H1 (cell line): Measurements from ENCODE around the gene CLIP3. TPM values are rescaled to one million over a fixed set of nuclear protein-coding genes. Genes with fewer than 3 reads are reported as not detected.

Source experiments
- CTCF ChIA-PET: fragments of 300-600 bp; sonication (Branson Sonifier 250); formaldehyde crosslinking; loops from one replicate; lab custom pipeline; 2021; ENCODE audit not compliant: partially characterized antibody; lab: Charles Lee
- POLR2A ChIA-PET: fragments of 300-600 bp; sonication (Branson Sonifier 250); formaldehyde crosslinking; loops from one replicate; lab custom pipeline; 2021; ENCODE audit warnings: inconsistent platforms; ENCODE audit not compliant: partially characterized antibody; lab: Charles Lee
- DNase-seq, 2 experiments: peaks; one replicate each; pipeline versions ENCODE4 v3.0.0 to v3.0.0-alpha.2; 2010 to 2022; ENCODE audit warnings: low spot score in 2 of 2, low read depth in 1 of 2, mixed read lengths in 1 of 2
- FAIRE-seq: peaks from 2 replicates; lab custom pipeline; 2011; peaks lifted over from hg19 to GRCh38; lab: Jason Lieb, UNC
- H2AFZ ChIP-seq: 2 replicates; pipeline ENCODE4 v1.8.1; 2012; ENCODE audit warnings: low read length, inconsistent platforms
- H2AK5ac ChIP-seq: 2 replicates; pipeline ENCODE4 v1.6.1; 2013; ENCODE audit warnings: low read depth, low read length
- H2BK120ac ChIP-seq: replicated peaks from 2 replicates; pipeline ENCODE3; 2013; ENCODE audit warnings: low read depth, low read length, inconsistent platforms
- H2BK12ac ChIP-seq: 2 replicates; pipeline ENCODE4 v1.6.1; 2013; ENCODE audit warnings: low read depth, low read length
- H2BK15ac ChIP-seq: 2 replicates; pipeline ENCODE4 v1.6.1; 2013; ENCODE audit warnings: low read length
- H2BK20ac ChIP-seq: 2 replicates; pipeline ENCODE4 v1.6.1; 2013; ENCODE audit warnings: low read length
- H2BK5ac ChIP-seq: 2 replicates; pipeline ENCODE4 v1.6.1; 2013; ENCODE audit warnings: low read depth, low read length
- H3K14ac ChIP-seq: 2 replicates; pipeline ENCODE4 v1.6.1; 2013; ENCODE audit warnings: inconsistent platforms; ENCODE audit not compliant: insufficient read length
- H3K18ac ChIP-seq: 2 replicates; pipeline ENCODE4 v1.6.1; 2013; ENCODE audit warnings: low read length; ENCODE audit errors: extremely low read depth
- H3K23ac ChIP-seq: 2 replicates; pipeline ENCODE4 v1.6.1; 2013; ENCODE audit warnings: inconsistent platforms; ENCODE audit not compliant: insufficient read length
- H3K23me2 ChIP-seq: 2 replicates; pipeline ENCODE4 v1.6.1; 2013; ENCODE audit warnings: low read depth, low read length
- H3K27ac ChIP-seq: 2 replicates; pipeline ENCODE4 v1.6.1; 2011; ENCODE audit warnings: low read depth, low read length, inconsistent platforms
- H3K27me3 ChIP-seq, 4 experiments: replicated peaks in 1 of 4; 1 replicate in 1 of 4; 2 replicates in 3 of 4; pipeline versions ENCODE4 v1.6.1 to v1.8.1; 2011 to 2013; ENCODE audit warnings: low read length in 3 of 4, mild to moderate bottlenecking in 3 of 4, inconsistent platforms in 2 of 4, mixed read lengths in 2 of 4, moderate library complexity in 1 of 4; ENCODE audit not compliant: control insufficient read depth in 3 of 4, insufficient read depth in 3 of 4; ENCODE audit errors: extremely low read depth in 1 of 4
- H3K36me3 ChIP-seq, 4 experiments: 2 replicates each; pipeline versions ENCODE4 v1.6.1 to v1.8.1; 2011 to 2013; ENCODE audit warnings: mild to moderate bottlenecking in 4 of 4, low read length in 3 of 4, moderate library complexity in 2 of 4, control low read depth in 1 of 4, inconsistent platforms in 1 of 4; ENCODE audit not compliant: insufficient read depth in 4 of 4, control insufficient read depth in 2 of 4
- H3K4ac ChIP-seq: replicated peaks from 2 replicates; pipeline ENCODE3; 2013; ENCODE audit warnings: low read length, low read depth, mixed read lengths, inconsistent platforms; ENCODE audit not compliant: insufficient read length
- H3K4me1 ChIP-seq, 4 experiments: replicated peaks in 1 of 4; 1 replicate in 1 of 4; 2 replicates in 3 of 4; pipeline versions ENCODE4 v1.6.1 to v1.8.1; 2011 to 2013; ENCODE audit warnings: low read length in 3 of 4, inconsistent platforms in 2 of 4, mixed read lengths in 1 of 4; ENCODE audit not compliant: insufficient read depth in 4 of 4, control insufficient read depth in 3 of 4
- H3K4me2 ChIP-seq, 2 experiments: 2 replicates each; pipeline versions ENCODE4 v1.6.1 to v1.8.1; 2011 to 2013; ENCODE audit warnings: low read depth in 2 of 2, low read length in 2 of 2, control low read depth in 1 of 2, inconsistent platforms in 1 of 2, mild to moderate bottlenecking in 1 of 2; ENCODE audit not compliant: insufficient read depth in 1 of 2
- H3K4me3 ChIP-seq, 4 experiments: fragments of 200-600, 300-600 bp in 1 of 4; sonication (generic), shearing (Covaris generic), sonication (Bioruptor Twin) in 1 of 4; 2 replicates each; pipeline versions ENCODE4 v1.5.1 to v1.8.1; 2011 to 2016; ENCODE audit warnings: low read length in 4 of 4, low read depth in 3 of 4, control low read depth in 2 of 4, inconsistent platforms in 2 of 4, mild to moderate bottlenecking in 2 of 4, mixed read lengths in 1 of 4, moderate library complexity in 1 of 4; ENCODE audit not compliant: insufficient read depth in 2 of 4; ENCODE audit errors: extremely low read depth in 1 of 4
- H3K56ac ChIP-seq: replicated peaks from 2 replicates; pipeline ENCODE3; 2013; ENCODE audit warnings: low read depth, mild to moderate bottlenecking, mixed read lengths, low read length, inconsistent platforms; ENCODE audit not compliant: insufficient read length
- H3K79me1 ChIP-seq: 2 replicates; pipeline ENCODE4 v1.6.1; 2013; ENCODE audit warnings: low read depth, low read length, control low read depth
- H3K79me2 ChIP-seq, 2 experiments: 2 replicates each; pipeline versions ENCODE4 v1.6.1 to v1.8.1; 2012 to 2013; ENCODE audit warnings: low read length in 2 of 2, mild to moderate bottlenecking in 2 of 2, inconsistent platforms in 1 of 2; ENCODE audit not compliant: insufficient read depth in 2 of 2, control insufficient read depth in 1 of 2
- H3K9ac ChIP-seq, 4 experiments: replicated peaks in 1 of 4; 1 replicate in 1 of 4; 2 replicates in 3 of 4; pipeline versions ENCODE4 v1.6.1 to v1.8.1; 2011 to 2013; ENCODE audit warnings: low read depth in 3 of 4, low read length in 3 of 4, control low read depth in 2 of 4, mild to moderate bottlenecking in 2 of 4, moderate library complexity in 2 of 4, inconsistent platforms in 1 of 4; ENCODE audit errors: extremely low read depth in 1 of 4
- H3K9me3 ChIP-seq, 2 experiments: 2 replicates each; pipeline versions ENCODE4 v1.6.1 to v1.8.1; 2012 to 2013; ENCODE audit warnings: mild to moderate bottlenecking in 2 of 2, moderate library complexity in 2 of 2, control low read depth in 1 of 2, inconsistent platforms in 1 of 2, low read depth in 1 of 2, low read length in 1 of 2, mixed read lengths in 1 of 2; ENCODE audit not compliant: insufficient read depth in 2 of 2
- H4K20me1 ChIP-seq, 2 experiments: replicated peaks in 1 of 2; 2 replicates each; pipeline versions ENCODE3 to v1.8.1; 2011 to 2013; ENCODE audit warnings: inconsistent platforms in 2 of 2, low read length in 2 of 2, mild to moderate bottlenecking in 1 of 2; ENCODE audit not compliant: insufficient read depth in 2 of 2, control insufficient read depth in 1 of 2
- H4K5ac ChIP-seq: 2 replicates; pipeline ENCODE4 v1.6.1; 2013; ENCODE audit warnings: low read length, low read depth, mixed read lengths, inconsistent platforms; ENCODE audit not compliant: insufficient read length
- H4K8ac ChIP-seq: 2 replicates; pipeline ENCODE4 v1.8.0; 2013; ENCODE audit warnings: mild to moderate bottlenecking, moderate library complexity, low read length, inconsistent platforms; ENCODE audit not compliant: insufficient read depth; ENCODE audit errors: extremely low read depth
- H4K91ac ChIP-seq: replicated peaks from 2 replicates; pipeline ENCODE3; 2013; ENCODE audit warnings: low read length, mixed read lengths, inconsistent platforms; ENCODE audit not compliant: insufficient read length
- BACH1 ChIP-seq: IDR thresholded peaks from 2 replicates; pipeline ENCODE4 v1.6.1; 2012; ENCODE audit warnings: low read length, improper control_type of control experiment
- CHD1 ChIP-seq: IDR thresholded peaks from 2 replicates; pipeline ENCODE4 v1.6.1; 2012; ENCODE audit warnings: low read depth, low read length, improper control_type of control experiment
- CREB1 ChIP-seq: IDR thresholded peaks from 2 replicates; pipeline ENCODE4 v1.6.1; 2012; ENCODE audit warnings: inconsistent platforms
- NANOG ChIP-seq: IDR thresholded peaks from 2 replicates; pipeline ENCODE4 v1.6.1; 2011; ENCODE audit warnings: low read length, low read depth, mild to moderate bottlenecking, inconsistent platforms; ENCODE audit not compliant: insufficient read depth, poor library complexity, severe bottlenecking
- POLR2AphosphoS5 ChIP-seq: IDR thresholded peaks from 2 replicates; pipeline ENCODE4 v1.6.1; 2011; ENCODE audit warnings: low read depth, low read length
- RXRA ChIP-seq: IDR thresholded peaks from 2 replicates; pipeline ENCODE4 v1.6.1; 2011; ENCODE audit warnings: low read depth, mild to moderate bottlenecking, low read length, moderate library complexity; ENCODE audit not compliant: insufficient read depth
- SIN3A ChIP-seq, 2 experiments: IDR thresholded peaks in 1 of 2; conservative IDR thresholded peaks in 1 of 2; 2 replicates each; pipeline ENCODE4 v1.6.1; 2011 to 2012; ENCODE audit warnings: low read length in 2 of 2, improper control_type of control experiment in 1 of 2, low read depth in 1 of 2, mild to moderate bottlenecking in 1 of 2
- SIX5 ChIP-seq: IDR thresholded peaks from 2 replicates; pipeline ENCODE4 v1.6.1; 2011; ENCODE audit warnings: mild to moderate bottlenecking, low read depth, low read length
- SP1 ChIP-seq: IDR thresholded peaks from 2 replicates; pipeline ENCODE4 v1.6.1; 2011; ENCODE audit warnings: low read depth, low read length
- SP2 ChIP-seq: IDR thresholded peaks from 2 replicates; pipeline ENCODE4 v1.6.1; 2012; ENCODE audit warnings: mild to moderate bottlenecking, low read length, inconsistent platforms
- SUZ12 ChIP-seq: fragments of 200-600 bp; sonication (generic); IDR thresholded peaks from 2 replicates; pipeline ENCODE4 v1.6.1; 2012; ENCODE audit warnings: mild to moderate bottlenecking, inconsistent platforms, low read length, moderate library complexity, mixed read lengths
- TAF1 ChIP-seq: IDR thresholded peaks from 2 replicates; pipeline ENCODE4 v1.6.1; 2011; ENCODE audit warnings: mild to moderate bottlenecking, low read depth, low read length
- WGBS, 2 experiments: shearing (Covaris generic) in 1 of 2; methylation state at CpG; one replicate each; pipeline versions ENCODE4 v1.1.6 to v1.1.7; 2013 to 2015; ENCODE audit warnings: low lambda C conversion rate in 2 of 2, mixed read lengths in 2 of 2, inconsistent platforms in 1 of 2, low coverage in 1 of 2, missing lambda C conversion rate in 1 of 2; ENCODE audit not compliant: insufficient replicate concordance in 2 of 2, insufficient coverage in 1 of 2, insufficient read length in 1 of 2; ENCODE audit errors: extremely low coverage in 1 of 2, missing lambda C conversion rate in 1 of 2; 5-methylcytosine and 5-hydroxymethylcytosine counted together
- polyA plus RNA-seq, 7 experiments: library from polyadenylated mRNA; depleted of rRNA in 3 of 7; stranded (reverse) in 5 of 7; unstranded in 2 of 7; fragments of >200 nt in 5 of 7; fragments of 200-250 nt in 2 of 7; gene quantifications; 1 replicate in 5 of 7; 2 replicates in 1 of 7; 4 replicates in 1 of 7; pipeline versions ENCODE4 v1.2.1 to v1.2.3, GENCODE V29; 2011 to 2013; ENCODE audit warnings: missing spikeins in 2 of 7, mixed read lengths in 2 of 7
- total RNA-seq: library from RNA; stranded (reverse); fragmentation: NEBNext Ultra II Directional; extraction: Animal tissue kit (Norgen Biotek cat#: 25700); gene quantifications from 2 replicates; pipeline ENCODE4 v1.2.1, GENCODE V29; 2021
- TF ChIP-seq, protein P1 (sequence below): IDR thresholded peaks from 2 replicates; pipeline ENCODE4 v1.6.1; 2011; ENCODE audit warnings: low read depth, mild to moderate bottlenecking, low read length; ENCODE audit not compliant: insufficient read depth

The CLIP3 gene
- total and polyA plus RNA-seq, 2 of the 8 experiments (the other 6 are each of a cell fraction or from before 2014, with no cell fraction given): 5.9 to 21.7 TPM

DNA sequence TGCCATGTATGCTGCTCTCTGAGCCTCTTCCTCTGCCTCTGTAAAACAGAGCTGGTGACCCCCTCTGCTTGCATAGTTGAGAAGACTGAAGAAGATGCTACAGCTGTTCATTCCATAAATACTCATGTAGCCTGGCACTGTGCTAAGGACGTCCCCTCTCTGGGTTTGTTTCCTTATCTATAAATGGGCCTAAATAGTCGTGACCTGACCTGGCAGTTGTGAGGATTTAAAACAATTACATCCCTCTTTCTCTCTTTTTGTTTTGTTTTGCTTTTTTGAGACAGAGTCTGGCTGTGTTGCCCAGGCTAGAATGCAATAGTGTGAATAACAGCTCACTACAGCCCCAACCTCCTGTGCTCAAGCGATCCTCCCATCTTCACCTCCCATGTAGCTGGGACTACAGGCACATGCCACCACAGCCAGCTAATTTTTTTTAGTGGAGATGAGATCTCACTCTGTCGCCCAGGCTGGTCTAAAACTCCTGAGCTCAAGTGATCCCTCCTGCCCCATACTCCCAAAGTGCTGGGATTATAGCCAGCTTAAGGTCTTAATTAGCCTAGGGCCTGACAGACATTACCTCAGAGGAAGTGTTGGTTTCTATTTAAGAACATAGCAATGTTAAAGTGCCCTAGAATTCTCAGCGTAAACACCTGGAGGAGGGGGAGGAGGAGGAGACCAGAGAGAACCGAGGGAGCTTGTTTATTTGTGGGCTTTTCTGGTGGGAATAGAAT, 26.7 kb upstream of the CLIP3 start:
- Histone ChIP-seq H2AK5ac (no peak overlapping the region), H3K4me2 (no peak overlapping the region), H2BK120ac (no peak overlapping the region), H3K27ac (no peak overlapping the region), H3K4me1 (0 out of 7 replicates have a peak, but pooled peaks cover 0 to 2% (median 0%) of the 10 kb centered on the region in 4 experiments), H3K9me3 (no peaks in the 10 kb centered on the region), H3K23ac (no peak overlapping the region), H4K20me1 (peaks cover 8 to 16% of the 10 kb centered on the region in 2 experiments), H3K23me2 (no peaks in the 10 kb centered on the region), H2BK12ac (no peak overlapping the region), H3K9ac (no peak overlapping the region), H3K4me3 (no peak overlapping the region), H4K5ac (no peak overlapping the region), H3K14ac (no peak overlapping the region), H2AFZ (no peak overlapping the region), H4K8ac (no peak overlapping the region), H2BK5ac (no peak overlapping the region), H2BK20ac (no peak overlapping the region), H3K79me1 (peaks cover 4% of the 10 kb centered on the region; the same call in 1 of the 2 replicates), H2BK15ac (no peak overlapping the region), H3K27me3 (no peaks in the 10 kb centered on the region), H3K79me2 (peaks cover 3 to 35% of the 10 kb centered on the region in 2 experiments; a peak in 3 of 4 replicates), H4K91ac (no peak overlapping the region), H3K18ac (no peak overlapping the region), H3K36me3 (peaks cover 20 to 38% (median 33%) of the 10 kb centered on the region in 4 experiments; a peak in 7 of 8 replicates), H3K56ac (no peak overlapping the region), H3K4ac (no peak overlapping the region)
- ChIA-PET POLR2A (interaction anchor here (1.0 to 1.6 kb wide), 2 partner anchors 14 to 69 kb away, joined by 3 to 5 read pairs; no protein-coding TSS in a partner anchor), CTCF (interaction anchor here (1.2 to 1.7 kb wide), 5 partner anchors 11 to 81 kb away, joined by 3 to 5 read pairs (median 3); partner anchors contain the start of gene CLIP3)
- DNase-seq (no peak), FAIRE-seq (no peak)
- WGBS, 2 experiments: 91% methylated on average over 6 of the region's 6 CpGs; no CpG with 5 or more reads in 1 of the 2 experiments
- TF ChIP-seq, protein P1, sequence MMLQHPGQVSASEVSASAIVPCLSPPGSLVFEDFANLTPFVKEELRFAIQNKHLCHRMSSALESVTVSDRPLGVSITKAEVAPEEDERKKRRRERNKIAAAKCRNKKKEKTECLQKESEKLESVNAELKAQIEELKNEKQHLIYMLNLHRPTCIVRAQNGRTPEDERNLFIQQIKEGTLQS: no peak
- TF ChIP-seq CHD1 (no peak), TAF1 (no peak), SP1 (no peak), SUZ12 (no peak), BACH1 (no peak), POLR2AphosphoS5 (no peak), SIN3A (conservative IDR thresholded peaks at IDR 0.05 in 1 of 2, IDR thresholded peaks at IDR 0.05 in 1 of 2; ENCODE audit: low read depth in 1 of 2, low read length in 2 of 2) (no peak), CREB1 (no peak), SIX5 (no peak), NANOG (no peak), SP2 (no peak), RXRA (no peak)
